Endodermal cell (in vitro differentiated cells): Measurements from ENCODE around the gene PIM3. TPM values are rescaled to one million over a fixed set of nuclear protein-coding genes. Genes with fewer than 3 reads are reported as not detected.

ENCODE experiments used
- DNase-seq: peaks from one replicate; pipeline ENCODE4 v3.0.0-alpha.2; 2017
- H3K27ac ChIP-seq: 2 replicates; pipeline ENCODE4 v1.5.1; 2013; ENCODE audit warnings: mild to moderate bottlenecking, low read depth, low read length, moderate library complexity
- H3K27me3 ChIP-seq: 2 replicates; pipeline ENCODE4 v1.6.1; 2013; ENCODE audit warnings: mild to moderate bottlenecking, low read length, moderate library complexity; ENCODE audit not compliant: insufficient read depth, control insufficient read depth, poor library complexity, severe bottlenecking
- H3K36me3 ChIP-seq: 2 replicates; pipeline ENCODE4 v1.7.0; 2013; ENCODE audit warnings: mild to moderate bottlenecking, low read length, moderate library complexity; ENCODE audit not compliant: control insufficient read depth, insufficient read depth
- H3K4me1 ChIP-seq: one replicate; pipeline ENCODE4 v1.7.0; 2013; ENCODE audit warnings: low read length; ENCODE audit not compliant: control insufficient read depth, insufficient read depth
- H3K4me3 ChIP-seq: 2 replicates; pipeline ENCODE4 v1.5.1; 2013; ENCODE audit warnings: mild to moderate bottlenecking, low read length, moderate library complexity
- H3K9ac ChIP-seq: 2 replicates; pipeline ENCODE4 v1.6.1; 2013; ENCODE audit warnings: mild to moderate bottlenecking, low read length, moderate library complexity; ENCODE audit not compliant: poor library complexity, severe bottlenecking; ENCODE audit errors: extremely low read depth
- H3K9me3 ChIP-seq: 2 replicates; pipeline ENCODE4 v1.6.1; 2013; ENCODE audit warnings: mild to moderate bottlenecking, low read length, moderate library complexity; ENCODE audit not compliant: control insufficient read depth
- H3K27ac Mint-ChIP-seq: 2 replicates; pipeline ENCODE4 v1.8.0; 2020; ENCODE audit warnings: mixed read lengths
- H3K27me3 Mint-ChIP-seq: 2 replicates; pipeline ENCODE4 v1.8.0; 2021; ENCODE audit warnings: mild to moderate bottlenecking, mixed read lengths; ENCODE audit not compliant: insufficient read depth
- H3K36me3 Mint-ChIP-seq: 2 replicates; pipeline ENCODE4 v1.8.0; 2020; ENCODE audit warnings: low read depth, mixed read lengths
- H3K4me1 Mint-ChIP-seq: 2 replicates; pipeline ENCODE4 v1.8.0; 2020; ENCODE audit warnings: mixed read lengths
- H3K4me3 Mint-ChIP-seq: 2 replicates; pipeline ENCODE4 v1.8.0; 2020; ENCODE audit warnings: mild to moderate bottlenecking, moderate library complexity, mixed read lengths
- H3K9me3 Mint-ChIP-seq: 2 replicates; pipeline ENCODE4 v1.8.0; 2020; ENCODE audit warnings: mild to moderate bottlenecking, mixed read lengths
- WGBS, 2 experiments: methylation state at CpG; one replicate each; pipeline versions ENCODE4 v1.1.5 to v1.1.7; 2013; ENCODE audit warnings: missing lambda C conversion rate in 2 of 2, mixed read lengths in 1 of 2; ENCODE audit not compliant: insufficient coverage in 1 of 2, insufficient read length in 1 of 2; 5-methylcytosine and 5-hydroxymethylcytosine counted together
- total RNA-seq, 2 donors: library from RNA; stranded (reverse); fragmentation: NEBNext Ultra II Directional in 1 of 2; extraction: Animal tissue kit (Norgen Biotek cat#: 25700) in 1 of 2; gene quantifications; 2 replicates in 1 of 2; 3 replicates in 1 of 2; pipeline ENCODE4 v1.2.1, GENCODE V29; 2021
- TF ChIP-seq, protein P1 (sequence below): fragments of 200-600 bp; sonication (generic); conservative IDR thresholded peaks from 2 replicates; pipeline ENCODE4 v1.5.0; 2021; ENCODE audit warnings: antibody characterized with exemption, mild to moderate bottlenecking

PIM3 gene
- total RNA-seq, 2 donors from 2014 or later, result 31.5 to 36.6 TPM

GRCh38 chr22:49991167-49991566, 30.6 kb downstream of the PIM3 start:
- H3K9ac ChIP-seq, result no peak overlapping the region
- peaks cover 24% of the 10 kb centered on the region for H3K9me3 ChIP-seq
- no peaks in the 10 kb centered on the region for H3K4me1 ChIP-seq
- TF ChIP-seq, protein P1, sequence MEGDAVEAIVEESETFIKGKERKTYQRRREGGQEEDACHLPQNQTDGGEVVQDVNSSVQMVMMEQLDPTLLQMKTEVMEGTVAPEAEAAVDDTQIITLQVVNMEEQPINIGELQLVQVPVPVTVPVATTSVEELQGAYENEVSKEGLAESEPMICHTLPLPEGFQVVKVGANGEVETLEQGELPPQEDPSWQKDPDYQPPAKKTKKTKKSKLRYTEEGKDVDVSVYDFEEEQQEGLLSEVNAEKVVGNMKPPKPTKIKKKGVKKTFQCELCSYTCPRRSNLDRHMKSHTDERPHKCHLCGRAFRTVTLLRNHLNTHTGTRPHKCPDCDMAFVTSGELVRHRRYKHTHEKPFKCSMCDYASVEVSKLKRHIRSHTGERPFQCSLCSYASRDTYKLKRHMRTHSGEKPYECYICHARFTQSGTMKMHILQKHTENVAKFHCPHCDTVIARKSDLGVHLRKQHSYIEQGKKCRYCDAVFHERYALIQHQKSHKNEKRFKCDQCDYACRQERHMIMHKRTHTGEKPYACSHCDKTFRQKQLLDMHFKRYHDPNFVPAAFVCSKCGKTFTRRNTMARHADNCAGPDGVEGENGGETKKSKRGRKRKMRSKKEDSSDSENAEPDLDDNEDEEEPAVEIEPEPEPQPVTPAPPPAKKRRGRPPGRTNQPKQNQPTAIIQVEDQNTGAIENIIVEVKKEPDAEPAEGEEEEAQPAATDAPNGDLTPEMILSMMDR, result no peak
- H3K4me3 ChIP-seq, result no peak overlapping the region
- Mint-ChIP-seq H3K27me3 (peaks cover 34% of the 10 kb centered on the region), H3K27ac (no peak overlapping the region), H3K4me1 (no peaks in the 10 kb centered on the region), H3K9me3 (peaks cover 52% of the 10 kb centered on the region), H3K4me3 (no peak overlapping the region), H3K36me3 (no peaks in the 10 kb centered on the region)
- H3K27me3 ChIP-seq, result peaks cover 4% of the 10 kb centered on the region
- H3K27ac ChIP-seq, result no peak overlapping the region
- no peaks in the 10 kb centered on the region for H3K36me3 ChIP-seq
- no peak for DNase-seq
- 77 to 87% methylated on average over 3 to 6 of the region's 6 CpGs for WGBS, 2 experiments

DNA sequence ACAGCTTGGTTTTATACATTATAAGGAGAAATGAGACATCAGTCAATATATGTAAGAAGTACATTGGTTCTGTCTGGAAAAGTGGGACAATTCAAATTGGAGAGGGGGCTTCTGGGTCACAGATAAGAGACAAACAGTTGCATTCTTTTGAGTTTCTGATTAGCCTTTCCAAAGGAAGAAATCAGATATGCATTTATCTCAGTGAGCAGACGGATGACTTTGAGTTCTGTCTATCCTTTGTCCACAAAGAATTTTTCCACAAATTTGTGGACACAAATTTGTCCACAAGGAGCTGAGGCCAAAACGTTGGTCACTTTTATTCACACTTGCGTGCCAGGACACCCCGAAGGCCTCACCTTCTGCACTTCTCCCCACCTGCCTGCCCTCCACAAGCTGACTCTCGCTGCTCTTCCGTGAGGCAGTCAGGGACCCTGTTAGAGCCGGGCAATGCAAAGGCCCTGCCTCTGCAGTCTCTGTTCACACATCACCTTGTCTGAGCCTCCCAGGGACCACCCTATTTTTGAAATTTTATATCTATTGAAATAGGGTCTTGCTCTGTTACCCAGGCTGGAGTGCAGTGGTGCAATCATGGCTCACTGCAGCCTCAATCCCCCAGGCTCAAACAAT, 31.4 kb downstream of the PIM3 start:
- H3K9me3 ChIP-seq, result peaks cover 18% of the 10 kb centered on the region
- Mint-ChIP-seq H3K27ac (no peak overlapping the region), H3K4me1 (no peaks in the 10 kb centered on the region), H3K4me3 (no peak overlapping the region), H3K27me3 (peaks cover 27% of the 10 kb centered on the region), H3K9me3 (peaks cover 44% of the 10 kb centered on the region), H3K36me3 (no peaks in the 10 kb centered on the region)
- no peaks in the 10 kb centered on the region for H3K27me3 ChIP-seq
- no peaks in the 10 kb centered on the region for H3K36me3 ChIP-seq
- H3K4me3 ChIP-seq, result no peak overlapping the region
- WGBS, 2 experiments, result 86 to 90% methylated on average over 4 to 7 of the region's 7 CpGs
- no peaks in the 10 kb centered on the region for H3K4me1 ChIP-seq
- no peak overlapping the region for H3K9ac ChIP-seq
- H3K27ac ChIP-seq, result no peak overlapping the region
- no peak for DNase-seq
- TF ChIP-seq, protein P1, result no peak

- Histone ChIP-seq H3K27me3 (no peaks in the 10 kb centered on the region), H3K4me1 (no peaks in the 10 kb centered on the region), H3K9ac (no peak overlapping the region), H3K36me3 (no peaks in the 10 kb centered on the region), H3K4me3 (no peak overlapping the region), H3K9me3 (peaks cover 18% of the 10 kb centered on the region), H3K27ac (no peak overlapping the region)
- TF ChIP-seq, protein P1, result peak; percentile 82
- Mint-ChIP-seq H3K27ac (no peak overlapping the region), H3K27me3 (peaks cover 22% of the 10 kb centered on the region), H3K4me3 (no peak overlapping the region), H3K4me1 (no peaks in the 10 kb centered on the region), H3K9me3 (peaks cover 37% of the 10 kb centered on the region), H3K36me3 (no peaks in the 10 kb centered on the region)
- 46 to 53% methylated on average over 10 to 23 of the region's 23 CpGs for WGBS, 2 experiments
- peak; percentile 87 for DNase-seq
Observed at GRCh38 chr22:49992921-49993648, 32.5 kb downstream of the PIM3 start.
